HG02885 (cell line): ENCODE measurements around the gene SP8.
"Not testable (repeated sequence)": the region's sequence is repeated elsewhere in the genome, so short reads cannot be mapped to it uniquely, and the experiment has no call there.

Source experiments
- ATAC-seq: cut with Tn5 transposase; IDR thresholded peaks from one replicate; pipeline ENCODE4 v1.9.1; 2021; ENCODE audit warnings: mild to moderate bottlenecking; ENCODE audit not compliant: unreplicated experiment, poor library complexity

Gene SP8

GRCh38 chr7:20786779-20787659 is at the start of gene SP8:
Gene SP8, minus strand, starts transcription at chr7:20786886. Its CDS starts 88 bp downstream, at chr7:20786798.
- no peak for ATAC-seq

- not testable (repeated sequence) for ATAC-seq
These were observed 49.7 kb upstream of the SP8 start for GRCh38 chr7:20836424-20836823.

GRCh38 chr7:20835111-20835750 is 48.5 kb upstream of the SP8 start:
- ATAC-seq = no peak

GRCh38 chr7:20834656-20835055 is 48.0 kb upstream of the SP8 start:
- no peak for ATAC-seq

DNA sequence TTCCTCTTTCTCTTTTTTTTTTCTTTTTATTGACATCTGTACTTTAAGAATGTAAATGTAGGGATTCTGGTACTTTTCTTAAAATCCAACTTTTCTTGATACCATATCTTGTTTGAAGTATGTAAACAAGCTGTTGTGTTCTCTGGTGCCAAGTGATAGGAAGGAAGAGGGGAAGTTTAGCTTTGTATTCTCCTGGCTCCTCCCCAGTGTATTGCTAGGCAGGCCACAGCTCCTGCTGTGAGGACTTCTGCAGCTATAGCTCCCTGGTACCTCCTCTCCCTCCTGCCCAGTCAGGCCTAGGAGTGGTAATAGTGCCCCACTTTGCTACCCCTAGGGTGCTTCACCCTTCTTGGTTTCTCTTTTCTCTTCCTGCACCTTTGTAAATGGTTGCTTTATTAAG is 45.3 kb upstream of the SP8 start:
- ATAC-seq = no peak

DNA sequence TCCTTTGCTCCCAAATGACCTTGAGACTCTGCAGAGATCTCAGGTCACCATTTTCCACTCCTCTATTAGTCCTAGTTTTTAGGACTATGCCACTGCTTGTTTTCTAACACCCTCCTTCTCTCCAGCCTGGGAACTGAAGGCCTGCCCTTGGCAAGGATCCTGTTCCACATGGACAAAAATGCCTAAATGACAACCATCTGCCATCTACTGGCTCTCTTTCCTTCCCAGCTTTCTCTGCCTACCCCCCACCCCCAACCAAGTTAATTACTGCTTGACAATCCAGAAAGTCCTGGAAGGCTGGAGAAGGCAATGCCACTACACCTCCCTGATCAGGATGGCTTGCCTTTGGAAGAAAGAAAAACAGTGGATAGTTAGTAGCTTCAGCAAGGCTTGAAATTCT is 44.8 kb upstream of the SP8 start:
- no peak for ATAC-seq

DNA sequence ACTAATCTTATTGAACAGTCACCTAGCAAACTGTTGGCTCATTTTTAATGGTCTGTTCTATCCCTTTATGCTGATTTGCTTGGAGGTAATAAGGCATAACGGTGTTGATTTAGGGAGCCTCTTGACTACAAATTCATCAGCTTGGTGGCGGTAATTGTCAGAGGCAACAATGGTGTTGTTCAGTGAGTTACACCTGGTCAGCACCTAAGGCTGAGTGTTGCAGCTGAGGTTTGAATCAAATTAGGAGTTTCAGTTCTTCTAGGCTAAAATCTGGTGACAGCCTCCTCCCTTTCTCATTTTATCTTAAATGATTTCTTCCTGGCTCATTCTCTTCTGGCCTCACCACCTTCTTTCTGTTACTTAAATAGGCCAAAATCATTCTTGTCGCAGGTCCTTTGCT is 42.3 kb upstream of the SP8 start:
- ATAC-seq = no peak

- ATAC-seq = no peak
These were observed 40.5 kb upstream of the SP8 start for GRCh38 chr7:20827172-20827571.

DNA sequence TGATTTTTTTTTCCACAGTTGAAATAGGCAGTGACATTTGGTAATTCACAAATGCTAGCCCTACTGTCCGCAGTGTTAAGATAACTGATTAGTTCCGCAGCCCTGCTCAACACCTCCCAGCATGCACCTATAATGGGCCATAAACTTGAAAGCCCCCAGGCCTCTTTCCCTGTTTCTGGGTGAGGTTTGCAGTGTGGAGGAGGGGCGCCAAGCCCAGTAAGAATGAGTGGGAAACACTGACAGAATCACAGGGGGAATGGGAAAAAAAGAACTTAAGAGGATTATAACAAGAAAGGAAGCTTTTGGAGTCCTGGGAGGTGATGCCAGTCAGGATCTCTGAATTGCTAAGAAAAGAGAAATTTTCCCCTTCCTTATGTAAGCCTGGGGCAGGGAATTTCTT is 39.6 kb upstream of the SP8 start:
- no peak for ATAC-seq

GRCh38 chr7:20825555-20825954 is 38.9 kb upstream of the SP8 start:
- ATAC-seq = no peak

GRCh38 chr7:20821390-20821789 is 34.7 kb upstream of the SP8 start:
- ATAC-seq = not testable (repeated sequence)

- no peak for ATAC-seq
These were observed 29.8 kb upstream of the SP8 start for GRCh38 chr7:20816372-20816959.

GRCh38 chr7:20804345-20804744 is 17.7 kb upstream of the SP8 start:
- ATAC-seq = no peak

- no peak for ATAC-seq
These were observed 13.1 kb upstream of the SP8 start for GRCh38 chr7:20799566-20800366.

GRCh38 chr7:20798694-20799121 is 12.0 kb upstream of the SP8 start:
- ATAC-seq = no peak

DNA sequence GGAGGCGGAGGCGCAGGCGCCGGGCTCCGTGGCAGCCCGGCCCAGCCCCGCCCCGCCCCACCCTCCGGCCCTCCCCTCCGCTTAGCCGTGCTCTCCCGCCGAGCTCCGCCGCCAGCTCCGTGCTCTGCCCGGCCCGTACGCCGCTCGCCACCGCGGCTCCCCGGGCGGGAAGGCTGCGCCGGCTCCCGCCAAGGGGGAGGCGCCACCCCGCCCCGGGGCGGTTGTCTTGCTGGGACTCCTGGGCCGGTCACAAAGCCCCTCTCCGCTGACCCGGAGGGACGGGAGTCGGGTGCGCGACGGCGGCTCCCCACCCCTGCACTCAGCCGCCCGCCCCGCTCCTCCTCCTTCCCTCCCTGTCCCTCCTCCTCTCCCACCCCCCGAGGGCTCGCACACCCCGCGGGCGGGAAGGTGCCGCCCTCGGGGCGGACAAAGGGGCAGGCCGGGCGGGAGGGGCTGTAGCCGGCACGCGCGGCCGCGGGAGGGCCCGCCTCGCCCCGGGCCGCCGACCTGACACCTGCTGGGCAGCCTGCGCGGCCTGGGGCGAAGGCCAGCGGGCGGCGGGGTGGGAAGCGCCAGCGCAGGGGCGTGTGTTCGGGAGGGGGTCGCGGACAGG is 11.5 kb upstream of the SP8 start:
- ATAC-seq = peak; percentile 87

- ATAC-seq = peak; percentile 67
These were observed 10.9 kb upstream of the SP8 start for GRCh38 chr7:20797462-20798080.

DNA sequence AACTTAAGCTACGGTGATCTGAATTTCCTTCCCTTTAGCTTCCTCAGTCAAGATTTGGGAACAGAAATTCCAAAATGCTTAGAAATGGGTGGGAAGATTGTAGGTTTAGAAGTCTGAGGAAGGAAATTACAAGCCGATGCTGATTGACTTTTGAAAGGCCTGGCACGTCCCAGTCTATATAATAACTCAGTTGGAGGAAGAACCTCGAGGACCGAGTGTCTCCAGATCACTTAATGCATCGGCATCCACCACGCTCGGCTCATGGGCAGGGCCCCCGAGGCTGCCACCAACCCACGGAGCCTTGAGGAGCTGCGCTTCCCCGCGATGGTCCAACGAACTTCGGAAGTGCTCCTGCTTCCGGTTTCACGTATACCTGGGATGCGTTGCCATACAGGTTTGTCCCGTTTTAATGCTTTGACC is 10.4 kb upstream of the SP8 start:
- no peak for ATAC-seq

DNA sequence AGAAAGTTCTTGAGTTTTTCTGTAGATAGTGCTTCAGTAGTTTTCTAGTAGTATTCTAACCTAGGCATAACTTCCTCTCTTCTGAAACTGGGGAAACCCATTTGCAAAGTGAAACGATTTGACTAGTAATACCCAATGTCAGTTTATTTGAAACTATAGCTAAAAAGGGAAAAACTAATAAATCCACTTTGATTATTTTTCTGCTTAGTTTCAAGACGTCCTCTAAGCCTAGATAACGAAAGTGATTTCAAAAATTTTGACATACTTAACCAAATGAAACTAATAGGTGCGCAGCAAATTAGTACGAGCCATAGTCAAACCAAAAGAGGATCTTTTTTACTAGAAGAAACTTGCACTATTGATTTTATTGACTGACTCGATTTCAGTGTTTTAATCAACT is 9.8 kb upstream of the SP8 start:
- no peak for ATAC-seq

DNA sequence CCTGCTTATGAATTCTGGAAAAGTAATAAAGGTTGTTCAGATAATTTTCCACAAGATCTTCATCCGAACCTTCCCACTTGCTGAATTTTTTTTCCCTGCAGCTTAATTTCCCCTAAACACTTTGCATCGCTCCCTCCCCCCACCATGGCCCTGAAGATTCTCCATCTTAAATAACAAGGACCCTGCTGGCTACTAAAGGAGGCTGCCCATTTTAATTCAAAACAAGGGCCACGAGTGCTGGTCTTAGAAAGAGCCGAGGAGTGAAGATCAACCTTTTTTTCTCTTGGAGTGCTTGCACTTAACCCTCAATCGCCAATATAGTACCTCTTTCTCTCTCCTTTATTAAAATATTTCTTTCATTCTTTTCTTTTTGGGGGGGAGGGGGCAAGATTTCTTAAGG is 9.2 kb upstream of the SP8 start:
- no peak for ATAC-seq
